ENCODE results near the gene CNFN. TPM values are rescaled to one million over a fixed set of nuclear protein-coding genes. Genes with fewer than 3 reads are reported as not detected.

Gene CNFN
- total RNA-seq, 4 donors from 2014 or later: 530 to 1,759 (median 921) TPM

DNA sequence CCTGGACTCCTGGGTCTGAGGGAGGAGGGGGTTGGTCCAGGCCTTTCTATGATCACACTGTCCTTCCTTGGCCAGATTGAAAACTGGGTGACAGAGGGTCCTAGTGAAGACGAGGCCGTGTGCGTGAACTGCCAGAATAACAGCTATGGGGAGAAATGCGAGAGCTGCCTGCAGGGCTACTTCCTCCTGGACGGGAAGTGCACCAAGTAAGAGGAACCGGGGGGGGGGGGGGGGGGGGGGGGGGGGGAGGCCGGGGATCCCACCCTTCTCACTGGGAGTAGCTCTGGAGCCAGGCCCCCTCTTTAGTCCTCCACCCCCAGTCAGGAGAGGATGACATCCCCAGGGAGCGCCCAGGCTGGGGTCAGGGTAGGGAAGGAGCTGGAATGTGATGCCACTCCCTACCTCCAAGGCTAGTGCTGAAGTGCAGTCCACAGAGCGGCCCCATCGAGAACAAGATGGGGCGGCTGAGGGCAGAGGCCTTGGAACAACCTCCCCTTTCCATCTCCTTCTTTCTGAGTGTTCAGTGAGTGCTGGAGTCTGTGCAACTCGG, 19.4 kb downstream of the CNFN start:
- Histone ChIP-seq H3K27me3 (no peaks in the 10 kb centered on the region), H3K4me3 (no peak overlapping the region), H3K36me3 (peaks cover 0 to 49% (median 0%) of the 10 kb centered on the region in 3 donors), H3K9me3 (no peaks in the 10 kb centered on the region), H3K4me1 (no peaks in the 10 kb centered on the region), H3K27ac (no peak overlapping the region)
- TF ChIP-seq POLR2A (IDR thresholded peaks at IDR 0.05): no peak
- TF ChIP-seq, protein P1, sequence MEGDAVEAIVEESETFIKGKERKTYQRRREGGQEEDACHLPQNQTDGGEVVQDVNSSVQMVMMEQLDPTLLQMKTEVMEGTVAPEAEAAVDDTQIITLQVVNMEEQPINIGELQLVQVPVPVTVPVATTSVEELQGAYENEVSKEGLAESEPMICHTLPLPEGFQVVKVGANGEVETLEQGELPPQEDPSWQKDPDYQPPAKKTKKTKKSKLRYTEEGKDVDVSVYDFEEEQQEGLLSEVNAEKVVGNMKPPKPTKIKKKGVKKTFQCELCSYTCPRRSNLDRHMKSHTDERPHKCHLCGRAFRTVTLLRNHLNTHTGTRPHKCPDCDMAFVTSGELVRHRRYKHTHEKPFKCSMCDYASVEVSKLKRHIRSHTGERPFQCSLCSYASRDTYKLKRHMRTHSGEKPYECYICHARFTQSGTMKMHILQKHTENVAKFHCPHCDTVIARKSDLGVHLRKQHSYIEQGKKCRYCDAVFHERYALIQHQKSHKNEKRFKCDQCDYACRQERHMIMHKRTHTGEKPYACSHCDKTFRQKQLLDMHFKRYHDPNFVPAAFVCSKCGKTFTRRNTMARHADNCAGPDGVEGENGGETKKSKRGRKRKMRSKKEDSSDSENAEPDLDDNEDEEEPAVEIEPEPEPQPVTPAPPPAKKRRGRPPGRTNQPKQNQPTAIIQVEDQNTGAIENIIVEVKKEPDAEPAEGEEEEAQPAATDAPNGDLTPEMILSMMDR (IDR thresholded peaks at IDR 0.05): no peak
- no peak for DNase-seq
- WGBS, 2 donors: 89 to 100% methylated on average over 5 of the region's 12 CpGs
- intact Hi-C loops (cut with DNase I): no loop called here

DNA sequence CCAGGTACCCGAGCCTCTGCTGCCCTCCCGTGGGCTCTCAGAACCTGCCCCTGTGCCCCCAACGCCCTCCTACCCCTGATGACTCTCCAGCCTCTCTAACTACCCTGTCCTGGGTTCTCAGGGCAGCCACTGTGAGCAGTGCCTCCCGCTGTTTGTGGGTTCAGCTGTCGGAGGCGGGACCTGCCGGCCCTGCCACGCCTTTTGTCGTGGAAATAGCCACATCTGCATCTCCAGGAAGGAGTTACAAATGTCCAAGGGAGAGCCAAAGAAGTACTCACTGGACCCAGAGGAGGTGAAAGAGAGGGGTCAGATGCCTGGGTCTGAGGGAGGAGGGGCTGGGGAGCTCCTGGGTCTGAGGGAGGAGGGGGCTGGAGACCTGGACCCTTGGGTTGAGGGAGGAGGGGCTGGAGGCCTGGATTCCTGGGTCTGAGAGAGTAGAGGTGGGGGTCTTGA, 20.0 kb downstream of the CNFN start:
- whole genome bisulfite sequencing, 2 donors: 77% methylated on average over 3 of the region's 9 CpGs; no CpG with 5 or more reads in 1 of the 2 donors

DNA sequence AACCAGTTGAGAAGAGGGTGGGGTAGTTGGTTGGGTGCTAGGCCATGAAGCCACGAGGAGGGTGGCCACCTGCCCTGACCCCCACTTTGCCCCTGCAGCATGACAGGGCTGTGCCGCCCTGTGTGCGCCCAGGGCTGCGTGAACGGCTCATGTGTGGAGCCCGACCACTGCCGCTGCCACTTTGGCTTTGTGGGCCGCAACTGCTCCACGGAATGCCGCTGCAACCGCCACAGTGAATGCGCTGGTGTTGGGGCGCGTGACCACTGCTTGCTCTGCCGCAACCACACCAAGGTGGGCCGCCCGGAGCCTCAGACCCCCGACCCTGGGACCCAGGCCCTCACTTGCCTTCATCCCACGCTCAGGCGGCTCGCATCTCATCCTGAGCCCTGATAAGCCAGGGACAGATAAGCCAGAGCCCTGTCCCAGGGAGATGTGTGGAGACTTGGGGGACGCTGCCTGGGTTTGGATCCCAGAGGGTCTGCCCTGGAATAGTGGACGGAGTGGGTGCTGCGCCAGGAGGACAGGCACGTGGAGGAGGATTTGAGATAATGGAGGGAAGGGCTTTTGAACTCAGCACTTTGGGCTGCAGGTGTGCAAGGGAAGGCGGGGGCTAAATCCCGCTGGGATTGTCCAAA, 20.5 kb downstream of the CNFN start:
- no peaks in the 10 kb centered on the region for H3K27me3 ChIP-seq
- H3K9me3 ChIP-seq: no peaks in the 10 kb centered on the region
- no peak overlapping the region for H3K4me3 ChIP-seq
- H3K4me1 ChIP-seq: peaks cover 0 to 8% (median 0%) of the 10 kb centered on the region in 3 donors
- intact Hi-C loops (cut with DNase I): no loop called here
- no peak for TF ChIP-seq POLR2A (IDR thresholded peaks at IDR 0.05)
- TF ChIP-seq, protein P1 (IDR thresholded peaks at IDR 0.05): no peak
- H3K27ac ChIP-seq: no peak overlapping the region
- WGBS, 2 donors: 80% methylated on average over 4 to 8 of the region's 27 CpGs
- H3K36me3 ChIP-seq: peaks cover 0 to 39% (median 0%) of the 10 kb centered on the region in 3 donors
- no peak for DNase-seq

More for the DNA sequence above, 20.0 kb downstream of the CNFN start:
- Histone ChIP-seq H3K27me3 (no peaks in the 10 kb centered on the region), H3K36me3 (peaks cover 0 to 43% (median 0%) of the 10 kb centered on the region in 3 donors), H3K9me3 (no peaks in the 10 kb centered on the region), H3K4me3 (no peak overlapping the region), H3K27ac (no peak overlapping the region), H3K4me1 (peaks cover 0 to 3% (median 0%) of the 10 kb centered on the region in 3 donors)
- DNase-seq: no peak
- TF ChIP-seq, protein P1 (IDR thresholded peaks at IDR 0.05): no peak
- TF ChIP-seq POLR2A (IDR thresholded peaks at IDR 0.05): no peak
- intact Hi-C loops (cut with DNase I): no loop called here

DNA sequence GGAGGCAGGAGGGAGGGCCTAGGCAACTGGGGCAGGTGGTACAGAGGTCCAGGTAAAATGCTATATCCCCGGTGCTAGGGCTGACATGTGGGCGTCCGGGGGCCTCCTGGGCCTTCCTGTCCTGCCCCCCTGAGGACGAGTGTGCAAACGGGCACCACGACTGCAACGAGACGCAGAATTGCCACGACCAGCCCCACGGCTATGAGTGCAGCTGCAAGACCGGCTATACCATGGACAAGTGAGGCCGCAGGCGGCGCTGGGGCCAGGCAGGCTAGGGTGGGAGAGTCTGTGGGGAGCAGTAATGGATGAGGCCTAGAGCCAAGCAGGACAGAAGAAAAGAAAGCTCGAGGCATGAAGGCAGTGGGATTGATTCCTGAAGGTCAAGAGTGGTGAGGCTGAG, 21.3 kb downstream of the CNFN start:
- Histone ChIP-seq H3K27ac (no peak overlapping the region), H3K4me3 (no peak overlapping the region), H3K9me3 (no peaks in the 10 kb centered on the region), H3K36me3 (peaks cover 0 to 43% (median 0%) of the 10 kb centered on the region in 3 donors), H3K4me1 (peaks cover 0 to 9% (median 0%) of the 10 kb centered on the region in 3 donors), H3K27me3 (no peaks in the 10 kb centered on the region)
- intact Hi-C loops (cut with DNase I): no loop called here
- no peak for DNase-seq
- 91 to 94% methylated on average over 6 to 15 of the region's 15 CpGs for WGBS, 2 donors
- TF ChIP-seq, protein P1 (IDR thresholded peaks at IDR 0.05): no peak
- TF ChIP-seq POLR2A (IDR thresholded peaks at IDR 0.05): no peak

DNA sequence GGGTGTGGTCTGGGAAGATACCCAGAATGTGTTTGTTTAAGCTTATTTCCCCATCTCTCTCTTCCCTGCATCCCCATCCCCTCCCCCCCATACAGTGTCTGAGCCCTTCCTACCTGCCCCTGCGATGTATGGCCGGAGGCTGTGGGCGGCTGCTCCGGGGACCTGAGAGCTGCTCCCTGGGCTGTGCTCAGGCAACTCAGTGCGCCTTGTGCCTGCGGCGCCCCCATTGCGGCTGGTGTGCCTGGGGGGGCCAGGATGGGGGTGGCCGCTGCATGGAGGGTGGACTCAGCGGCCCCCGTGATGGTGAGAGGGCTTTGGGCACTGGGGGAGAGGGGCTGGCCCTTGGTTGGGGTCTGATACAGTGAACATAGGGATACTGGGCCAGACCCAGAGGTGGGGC, 21.7 kb downstream of the CNFN start:
- WGBS, 2 donors: 83% methylated on average over 2 of the region's 11 CpGs; no CpG with 5 or more reads in 1 of the 2 donors
- peaks cover 0 to 9% (median 0%) of the 10 kb centered on the region in 3 donors for H3K4me1 ChIP-seq
- H3K27me3 ChIP-seq: no peaks in the 10 kb centered on the region
- no peaks in the 10 kb centered on the region for H3K9me3 ChIP-seq
- peaks cover 0 to 45% (median 0%) of the 10 kb centered on the region in 3 donors for H3K36me3 ChIP-seq
- DNase-seq: no peak
- no peak overlapping the region for H3K4me3 ChIP-seq
- TF ChIP-seq, protein P1 (IDR thresholded peaks at IDR 0.05): no peak
- no peak for TF ChIP-seq POLR2A (IDR thresholded peaks at IDR 0.05)
- no peak overlapping the region for H3K27ac ChIP-seq
- intact Hi-C loops (cut with DNase I): no loop called here
